AG04449 (cell line): Measurements from ENCODE around the gene CFAP299.

ENCODE experiments used
- CTCF ChIA-PET: fragments of 350-600 bp; formaldehyde crosslinking; extraction: SDS; loops from one replicate; lab custom pipeline; 2021; ENCODE audit warnings: antibody characterized with exemption; lab: Yijun Ruan, JAX
- POLR2A ChIA-PET: fragments of 400-600, 350-600 bp; formaldehyde crosslinking; extraction: SDS; loops from one replicate; lab custom pipeline; 2020; ENCODE audit warnings: antibody characterized with exemption, inconsistent platforms; lab: Yijun Ruan, JAX
- DNase-seq: peaks from one replicate; pipeline ENCODE4 v3.0.0-alpha.2; 2010; ENCODE audit warnings: low read depth, low spot score
- H3K4me3 ChIP-seq: 2 replicates; pipeline ENCODE4 v1.5.1; 2011; ENCODE audit warnings: low read depth, mild to moderate bottlenecking, control low read depth, low read length
- CTCF ChIP-seq: IDR thresholded peaks from one replicate; pipeline ENCODE4 v1.5.1; 2011; ENCODE audit warnings: mild to moderate bottlenecking, moderate library complexity, low read length, control low read depth, inconsistent platforms; ENCODE audit not compliant: insufficient read depth; ENCODE audit errors: missing control alignments

The CFAP299 gene

DNA sequence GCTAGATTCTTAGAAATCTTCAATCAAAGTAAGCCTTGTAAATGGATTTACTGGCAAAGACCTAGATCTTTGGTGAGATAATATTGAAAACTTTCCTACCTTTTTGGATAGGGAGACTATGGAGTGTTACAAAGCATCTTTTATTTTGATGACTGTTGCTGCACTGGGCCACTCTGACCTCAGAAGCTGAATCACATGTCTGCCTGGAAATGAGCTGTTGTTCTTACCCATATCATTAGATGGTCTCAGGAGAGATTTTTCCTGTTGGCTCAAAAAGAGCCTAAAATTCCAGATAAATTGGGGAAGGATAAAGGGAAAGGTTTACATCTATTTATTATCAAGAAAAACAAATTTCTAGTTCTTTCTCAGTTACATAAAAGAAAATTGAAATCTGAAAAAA is 567.5 kb downstream of the CFAP299 start:
- ChIA-PET CTCF (no interaction called here), POLR2A (no interaction called here)
- H3K4me3 ChIP-seq = no peak overlapping the region
- DNase-seq = no peak
- TF ChIP-seq CTCF = no peak

DNA sequence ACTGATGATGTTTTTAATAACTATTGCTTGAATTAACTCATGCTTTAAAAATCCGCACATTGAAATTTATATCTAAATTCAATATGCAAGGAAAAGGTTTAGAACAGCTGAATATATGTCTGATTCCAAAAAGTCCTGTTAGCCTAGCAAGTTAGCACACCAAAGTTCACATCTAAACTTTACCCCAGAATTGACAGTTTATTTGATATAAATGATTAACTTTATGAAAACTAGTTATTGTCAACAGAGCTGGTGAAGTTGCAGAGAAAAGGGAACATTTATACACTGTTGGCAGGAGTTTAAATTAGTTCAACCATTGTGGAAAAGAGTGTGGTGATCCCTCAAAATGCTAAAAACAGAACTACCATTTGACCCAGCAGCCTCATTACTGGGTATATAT is 574.4 kb downstream of the CFAP299 start:
- POLR2A ChIA-PET = no interaction called here
- CTCF ChIA-PET = no interaction called here
- H3K4me3 ChIP-seq = no peak overlapping the region
- TF ChIP-seq CTCF = no peak
- DNase-seq = no peak

GRCh38 chr4:80911458-80911857 is 575.9 kb downstream of the CFAP299 start:
- ChIA-PET POLR2A (no interaction called here), CTCF (no interaction called here)
- H3K4me3 ChIP-seq = no peak overlapping the region
- no peak for DNase-seq
- no peak for TF ChIP-seq CTCF

GRCh38 chr4:80912350-80912749 is 576.8 kb downstream of the CFAP299 start:
- CTCF ChIA-PET = no interaction called here
- POLR2A ChIA-PET = no interaction called here
- no peak for DNase-seq
- no peak overlapping the region for H3K4me3 ChIP-seq
- TF ChIP-seq CTCF = no peak

DNA sequence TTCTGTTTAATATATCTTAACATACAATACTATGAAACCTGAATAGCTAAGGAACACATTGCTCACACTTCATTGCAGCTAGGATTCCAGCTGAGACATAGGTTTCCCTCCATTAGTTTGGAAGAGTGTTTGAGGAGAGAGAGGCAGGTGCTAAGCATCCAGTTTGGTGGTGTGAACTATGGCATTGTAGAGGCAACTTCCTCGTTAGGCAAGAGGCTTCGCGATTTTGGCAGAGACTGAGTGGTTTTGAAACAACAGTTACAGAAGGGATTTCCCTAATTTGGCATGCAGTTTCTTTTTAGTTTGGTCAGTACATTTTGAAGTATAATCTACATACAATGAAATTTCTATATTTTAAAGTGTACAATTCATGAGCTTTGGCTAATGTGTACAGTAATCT is 577.9 kb downstream of the CFAP299 start:
- TF ChIP-seq CTCF = no peak
- ChIA-PET CTCF (no interaction called here), POLR2A (no interaction called here)
- H3K4me3 ChIP-seq = no peak overlapping the region
- DNase-seq = no peak

GRCh38 chr4:80916770-80917169 is 581.2 kb downstream of the CFAP299 start:
- no peak for TF ChIP-seq CTCF
- CTCF ChIA-PET = no interaction called here
- POLR2A ChIA-PET = no interaction called here
- no peak overlapping the region for H3K4me3 ChIP-seq
- no peak for DNase-seq

DNA sequence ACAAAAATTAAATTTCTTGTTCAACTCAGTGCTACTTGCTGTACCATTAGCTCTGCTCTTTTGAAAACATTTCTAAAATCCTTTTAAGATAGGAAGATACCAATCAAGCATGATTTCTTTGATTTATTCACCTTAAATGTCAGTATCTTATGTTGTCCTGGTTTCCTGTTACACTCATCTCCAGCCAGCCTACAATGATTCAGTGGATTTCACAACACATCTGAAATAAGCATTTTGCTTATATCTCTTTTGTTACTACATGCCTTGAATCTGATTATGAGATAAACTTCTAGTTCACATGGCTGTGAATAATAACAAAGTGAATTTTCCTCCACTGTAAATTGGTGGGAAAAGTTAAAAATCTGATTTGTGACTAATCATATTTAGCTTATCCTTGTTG is 582.5 kb downstream of the CFAP299 start:
- no peak overlapping the region for H3K4me3 ChIP-seq
- no peak for TF ChIP-seq CTCF
- CTCF ChIA-PET = no interaction called here
- POLR2A ChIA-PET = no interaction called here
- no peak for DNase-seq
